C4-2B (cell line): ENCODE measurements around the gene SORCS2.

Experiments
- ZFX ChIP-seq: fragments of 450-650 bp; IDR thresholded peaks from 2 replicates; pipeline ENCODE4 v1.6.1; 2017
- TF ChIP-seq, protein P1 (sequence below): fragments of 450-650 bp; conservative IDR thresholded peaks from 2 replicates; pipeline ENCODE4 v1.5.1; 2017; ENCODE audit warnings: mild to moderate bottlenecking

DNA sequence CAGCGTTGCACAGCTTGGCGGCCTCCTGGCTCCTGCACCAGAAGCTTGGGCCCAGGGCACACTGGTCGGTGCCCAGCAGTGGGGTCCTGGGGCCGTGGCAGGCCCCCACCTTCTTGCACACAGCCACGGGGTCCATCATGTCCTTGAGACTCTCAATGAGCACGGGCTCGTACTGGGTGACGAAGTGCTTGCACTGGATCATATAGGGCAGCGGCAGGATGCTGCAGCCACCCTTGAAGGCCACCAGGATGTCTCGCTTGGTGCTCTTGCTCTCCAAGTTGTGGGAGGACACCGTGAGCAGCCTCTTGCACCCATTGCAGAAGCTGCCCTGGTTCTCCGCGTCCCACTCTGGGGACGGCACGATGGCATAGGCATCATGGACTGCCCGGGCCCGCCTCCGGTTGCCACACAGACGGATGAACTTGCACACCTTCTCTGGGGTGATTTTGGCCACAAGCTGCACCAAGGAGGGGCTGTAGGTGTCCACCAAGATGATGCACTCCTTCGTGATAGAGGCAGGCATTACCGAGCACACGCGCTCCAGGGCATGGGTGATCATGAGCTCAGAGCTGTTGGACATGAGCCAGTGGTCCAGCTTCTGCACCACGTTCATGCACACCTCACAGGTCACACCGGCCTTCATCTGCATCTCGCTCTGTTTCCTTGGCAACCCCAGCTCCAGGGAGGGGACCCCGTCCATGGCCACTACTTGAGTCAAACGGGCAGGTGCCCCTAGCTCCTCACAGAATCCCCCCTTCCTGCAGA lies 241.2 kb downstream of the SORCS2 start:
- TF ChIP-seq, protein P1, sequence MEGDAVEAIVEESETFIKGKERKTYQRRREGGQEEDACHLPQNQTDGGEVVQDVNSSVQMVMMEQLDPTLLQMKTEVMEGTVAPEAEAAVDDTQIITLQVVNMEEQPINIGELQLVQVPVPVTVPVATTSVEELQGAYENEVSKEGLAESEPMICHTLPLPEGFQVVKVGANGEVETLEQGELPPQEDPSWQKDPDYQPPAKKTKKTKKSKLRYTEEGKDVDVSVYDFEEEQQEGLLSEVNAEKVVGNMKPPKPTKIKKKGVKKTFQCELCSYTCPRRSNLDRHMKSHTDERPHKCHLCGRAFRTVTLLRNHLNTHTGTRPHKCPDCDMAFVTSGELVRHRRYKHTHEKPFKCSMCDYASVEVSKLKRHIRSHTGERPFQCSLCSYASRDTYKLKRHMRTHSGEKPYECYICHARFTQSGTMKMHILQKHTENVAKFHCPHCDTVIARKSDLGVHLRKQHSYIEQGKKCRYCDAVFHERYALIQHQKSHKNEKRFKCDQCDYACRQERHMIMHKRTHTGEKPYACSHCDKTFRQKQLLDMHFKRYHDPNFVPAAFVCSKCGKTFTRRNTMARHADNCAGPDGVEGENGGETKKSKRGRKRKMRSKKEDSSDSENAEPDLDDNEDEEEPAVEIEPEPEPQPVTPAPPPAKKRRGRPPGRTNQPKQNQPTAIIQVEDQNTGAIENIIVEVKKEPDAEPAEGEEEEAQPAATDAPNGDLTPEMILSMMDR, result no peak
- no peak for TF ChIP-seq ZFX
